K562 (cell line): ENCODE measurements around the gene DLAT.

Source experiments
- ATF4 ChIP-seq: fragments of 450-650 bp; formaldehyde crosslinking; IDR thresholded peaks from 2 replicates; pipeline ENCODE4 v1.4.0; 2022; ENCODE audit warnings: mild to moderate bottlenecking, moderate library complexity
- BRCA1 ChIP-seq, 2 experiments: fragments of 450-650 bp in 1 of 2; sonication (generic) in 1 of 2; formaldehyde crosslinking in 1 of 2; IDR thresholded peaks; 2 replicates each; pipeline versions ENCODE4 v1.5.0 to v1.6.1; 2017 to 2020; ENCODE audit warnings: mild to moderate bottlenecking in 1 of 2, missing genetic modification reagents in 1 of 2
- CTCF ChIP-seq, 3 experiments: IDR thresholded peaks in 2 of 3; conservative IDR thresholded peaks in 1 of 3; 2 replicates each; pipeline ENCODE4 v1.5.1; 2011 to 2012; ENCODE audit warnings: low read length in 3 of 3, mild to moderate bottlenecking in 3 of 3, control low read depth in 2 of 3, improper control_type of control experiment in 1 of 3, inconsistent platforms in 1 of 3, low read depth in 1 of 3, mixed read lengths in 1 of 3, moderate library complexity in 1 of 3; ENCODE audit not compliant: insufficient read depth in 2 of 3
- FOSL1 ChIP-seq: fragments of 200-800 bp; sonication (Bioruptor generic); conservative IDR thresholded peaks from 2 replicates; pipeline ENCODE4 v1.6.1; 2016; ENCODE audit warnings: missing genetic modification characterization, missing compliant biosample characterization
- GTF3C2 ChIP-seq: IDR thresholded peaks from 3 replicates; pipeline ENCODE4 v1.6.1; 2011; ENCODE audit warnings: borderline replicate concordance, mild to moderate bottlenecking, moderate library complexity; ENCODE audit not compliant: insufficient read length; ENCODE audit errors: extremely low read depth
- NR4A1 ChIP-seq, 2 experiments: fragments of 250-450 bp in 1 of 2; fragments of 450-650 bp in 1 of 2; sonication (Bioruptor Pico) in 1 of 2; IDR thresholded peaks; 2 replicates each; pipeline versions ENCODE4 v1.4.0 to v1.6.1; 2016 to 2020; ENCODE audit warnings: mild to moderate bottlenecking in 2 of 2, missing compliant biosample characterization in 1 of 2, missing genetic modification characterization in 1 of 2, moderate library complexity in 1 of 2
- PCBP1 ChIP-seq: fragments of 200-400 bp; formaldehyde crosslinking; IDR thresholded peaks from 2 replicates; pipeline ENCODE4 v1.6.1; 2018; ENCODE audit warnings: mild to moderate bottlenecking, low read depth, low read length; ENCODE audit not compliant: poor library complexity, severe bottlenecking
- POLR3G ChIP-seq: IDR thresholded peaks from 2 replicates; pipeline ENCODE4 v1.6.1; 2011; ENCODE audit not compliant: insufficient read length, insufficient replicate concordance; ENCODE audit errors: extremely low read depth
- RAD51 ChIP-seq: fragments of 450-650 bp; IDR thresholded peaks from 2 replicates; pipeline ENCODE4 v1.7.1; 2016; ENCODE audit warnings: low read depth, mild to moderate bottlenecking, borderline replicate concordance

GRCh38 chr11:111977146-111978027 lies 47.8 kb upstream of the DLAT start:
- TF ChIP-seq CTCF (IDR thresholded peaks at IDR 0.05 in 2 of 3, conservative IDR thresholded peaks at IDR 0.05 in 1 of 3; ENCODE audit: insufficient read depth in 2 of 3, low read depth in 1 of 3, low read length in 3 of 3), result no peak
- no peak for TF ChIP-seq BRCA1 (IDR thresholded peaks at IDR 0.05)
- no peak for TF ChIP-seq BRCA1 (CRISPR knock-in tag; IDR thresholded peaks at IDR 0.05)
- TF ChIP-seq ATF4, result no peak
- no peak for TF ChIP-seq GTF3C2
- TF ChIP-seq RAD51, result no peak
- no peak for TF ChIP-seq NR4A1 (CRISPR knock-in tag; IDR thresholded peaks at IDR 0.05)
- TF ChIP-seq NR4A1 (tag; IDR thresholded peaks at IDR 0.05), result no peak
- no peak for TF ChIP-seq POLR3G
- TF ChIP-seq PCBP1, result no peak
- TF ChIP-seq FOSL1 (tag), result no peak
